HG03565 (cell line): ENCODE measurements around the gene NAT14.
A peak's percentile ranks its signal among the peaks of the same experiment; 100 is the strongest.

ENCODE experiments used
- ATAC-seq: cut with Tn5 transposase; IDR thresholded peaks from one replicate; pipeline ENCODE4 v1.9.1; 2021; ENCODE audit warnings: mild to moderate bottlenecking, moderate library complexity; ENCODE audit not compliant: unreplicated experiment

Gene NAT14

DNA sequence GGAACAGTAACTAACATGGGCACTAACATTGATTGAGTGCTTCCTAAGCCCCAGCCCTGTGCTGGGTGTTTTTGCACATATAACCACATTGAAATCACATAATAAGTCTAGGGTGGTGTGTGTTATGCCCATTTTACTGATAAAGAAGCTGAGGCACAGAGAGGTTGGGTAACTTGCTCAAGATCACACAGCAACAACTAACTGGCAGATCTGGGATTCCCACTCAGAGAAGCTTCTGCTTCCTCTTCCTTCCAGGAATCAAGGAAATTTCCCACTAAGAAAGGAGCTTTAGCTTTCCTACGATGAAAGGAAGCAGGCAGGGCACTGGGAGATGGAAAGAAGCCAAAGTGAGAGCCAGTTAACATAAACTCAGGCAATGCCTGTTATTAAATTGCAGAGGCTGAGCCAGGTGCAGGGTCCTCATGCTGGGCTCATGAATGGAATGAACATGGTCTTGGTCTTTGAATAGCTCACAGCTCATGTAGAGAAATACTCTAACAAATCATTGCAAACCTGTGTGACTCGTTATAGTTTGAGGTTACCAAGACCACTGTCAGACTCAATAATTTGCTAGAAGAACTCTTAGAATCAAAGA is 13.4 kb downstream of the NAT14 start:
- ATAC-seq = no peak

DNA sequence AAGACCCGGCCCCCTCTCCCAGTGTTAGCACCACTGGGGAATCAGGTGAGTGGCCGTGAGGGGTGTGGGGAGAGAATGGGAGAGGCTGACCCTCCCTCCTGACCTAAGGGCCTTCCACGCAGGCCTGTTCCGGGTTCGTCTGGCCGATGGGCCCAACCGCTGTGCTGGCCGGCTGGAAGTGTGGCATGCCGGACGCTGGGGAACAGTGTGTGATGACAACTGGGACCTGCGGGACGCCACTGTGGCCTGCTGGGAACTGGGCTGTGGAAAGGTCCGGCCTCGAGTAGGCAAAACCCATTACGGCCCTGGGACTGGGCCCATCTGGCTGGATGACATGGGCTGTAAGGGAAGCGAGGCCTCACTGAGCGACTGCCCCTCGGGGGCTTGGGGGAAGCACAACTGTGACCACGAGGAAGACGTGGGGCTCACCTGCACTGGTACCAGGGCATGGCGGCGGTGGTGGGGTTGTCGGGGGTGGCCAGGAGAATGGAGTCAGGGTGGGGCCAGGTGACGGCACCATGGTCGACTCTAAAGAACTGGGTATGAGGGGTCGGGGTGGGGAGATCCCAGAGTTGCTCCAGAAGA is 15.5 kb downstream of the NAT14 start:
- ATAC-seq = no peak

- ATAC-seq = no peak
Observed at GRCh38 chr19:55502197-55502952, 17.4 kb downstream of the NAT14 start.

- no peak for ATAC-seq
Observed at GRCh38 chr19:55503157-55503501, 18.1 kb downstream of the NAT14 start.

- peak; percentile 89 for ATAC-seq
Observed at GRCh38 chr19:55503502-55504251, 18.7 kb downstream of the NAT14 start.

DNA sequence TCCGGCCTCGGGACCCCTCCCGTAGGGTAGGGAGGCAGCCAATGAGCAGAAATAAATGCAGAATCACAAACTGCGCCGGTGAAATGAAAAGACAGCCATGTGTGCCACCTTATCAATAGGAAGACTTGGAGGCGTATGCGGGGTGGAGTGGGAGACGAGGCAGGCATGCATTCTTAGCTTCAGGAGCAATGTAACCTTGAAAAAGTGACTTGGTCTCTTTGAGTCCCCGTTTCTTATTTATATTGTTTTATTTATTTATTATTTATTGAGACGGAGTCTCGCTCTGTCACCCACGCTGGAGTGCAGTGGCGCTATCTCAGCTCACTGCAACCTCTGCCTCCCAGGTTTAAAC is 19.2 kb downstream of the NAT14 start:
- ATAC-seq = no peak

DNA sequence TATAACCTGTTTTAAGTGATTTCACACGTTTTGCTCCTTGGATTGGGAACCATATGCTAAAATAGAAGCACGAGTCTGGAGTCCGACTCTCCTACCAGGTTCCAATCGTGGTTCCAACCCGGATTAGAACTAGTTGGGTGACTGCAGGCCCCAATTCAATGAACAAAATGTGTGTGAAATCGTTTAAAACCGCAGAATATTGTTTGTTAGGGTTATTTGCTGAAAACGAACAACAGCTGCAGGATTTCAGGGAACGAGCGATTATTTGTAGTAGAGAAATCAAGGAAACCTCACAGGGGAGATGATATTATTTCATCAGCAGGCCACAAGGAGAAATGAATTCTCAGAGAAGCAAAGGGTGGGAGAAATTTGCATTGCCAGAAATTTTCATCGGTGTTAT is 20.0 kb downstream of the NAT14 start:
- no peak for ATAC-seq

- ATAC-seq = no peak
Observed at GRCh38 chr19:55508120-55508519, 23.1 kb downstream of the NAT14 start.

- peak; percentile 95 for ATAC-seq
Observed at GRCh38 chr19:55516878-55517620, 32.1 kb downstream of the NAT14 start.

GRCh38 chr19:55519451-55520311 is 34.7 kb downstream of the NAT14 start:
- no peak for ATAC-seq

DNA sequence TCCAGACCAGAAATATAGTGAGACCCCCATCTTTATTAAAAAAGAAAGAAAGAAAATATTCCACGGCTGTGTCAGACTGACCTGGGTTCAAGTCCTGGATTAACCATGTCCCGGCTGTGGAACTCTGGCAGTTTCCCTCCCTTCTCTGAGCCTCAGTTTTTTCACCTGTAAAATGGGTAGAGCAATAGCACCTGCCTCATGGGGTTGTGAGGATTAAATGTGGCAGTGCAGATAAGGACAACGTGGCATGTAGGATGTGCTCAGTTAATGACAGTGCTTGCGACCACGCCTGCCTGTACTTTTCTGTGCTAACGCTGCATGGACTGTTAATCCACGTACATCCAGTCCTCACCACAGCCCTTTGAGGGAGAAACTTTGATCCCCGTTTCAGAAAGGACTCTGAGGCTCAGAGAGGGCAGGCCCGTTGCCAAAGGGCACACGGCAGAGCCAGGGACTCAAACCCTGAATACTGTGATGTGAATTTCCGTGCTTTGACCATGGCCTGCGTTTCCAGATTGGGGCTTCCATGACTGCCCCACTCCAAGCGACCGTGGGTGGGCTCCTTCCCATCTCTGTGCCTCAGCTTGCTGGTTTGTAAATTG is 35.8 kb downstream of the NAT14 start:
- no peak for ATAC-seq

DNA sequence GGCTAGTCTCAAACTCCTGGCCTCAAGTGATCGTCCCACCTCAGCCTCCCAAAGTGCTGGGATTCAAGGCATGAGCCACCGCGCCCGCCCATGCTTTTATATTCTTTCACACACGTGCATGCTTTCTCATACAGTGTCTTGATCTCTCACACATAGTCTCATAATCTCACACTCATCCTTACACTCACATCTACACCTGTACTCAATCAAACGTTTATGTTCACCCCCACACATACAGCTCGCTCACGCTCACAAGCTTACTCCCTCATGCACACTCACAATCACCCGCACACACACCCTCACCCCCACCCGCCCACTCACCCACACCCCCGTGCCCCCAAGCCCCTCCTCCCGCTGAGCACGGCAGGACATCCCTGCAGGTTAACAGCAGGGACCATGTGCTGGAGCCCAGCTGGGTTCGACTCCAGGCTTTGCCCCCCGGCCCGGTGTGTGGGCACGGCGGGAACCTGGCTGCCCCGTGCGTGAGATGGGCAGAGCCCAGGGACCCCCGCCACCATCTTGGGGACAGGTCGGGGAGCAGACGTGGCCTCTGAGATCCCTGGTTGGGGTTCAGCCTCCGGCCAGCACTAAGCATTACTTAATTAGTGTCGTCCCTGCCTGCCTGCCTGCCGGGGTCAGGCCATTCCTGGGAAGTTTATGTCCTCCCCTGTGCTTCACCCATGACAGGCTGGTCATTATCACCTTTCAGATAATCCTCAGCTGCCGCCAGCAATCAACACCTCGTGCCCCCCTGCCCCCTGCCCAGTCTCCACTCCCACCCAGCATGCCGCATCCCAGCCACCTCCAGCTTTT is 40.5 kb downstream of the NAT14 start:
- no peak for ATAC-seq

GRCh38 chr19:55526216-55527196 is 41.5 kb downstream of the NAT14 start:
- no peak for ATAC-seq

DNA sequence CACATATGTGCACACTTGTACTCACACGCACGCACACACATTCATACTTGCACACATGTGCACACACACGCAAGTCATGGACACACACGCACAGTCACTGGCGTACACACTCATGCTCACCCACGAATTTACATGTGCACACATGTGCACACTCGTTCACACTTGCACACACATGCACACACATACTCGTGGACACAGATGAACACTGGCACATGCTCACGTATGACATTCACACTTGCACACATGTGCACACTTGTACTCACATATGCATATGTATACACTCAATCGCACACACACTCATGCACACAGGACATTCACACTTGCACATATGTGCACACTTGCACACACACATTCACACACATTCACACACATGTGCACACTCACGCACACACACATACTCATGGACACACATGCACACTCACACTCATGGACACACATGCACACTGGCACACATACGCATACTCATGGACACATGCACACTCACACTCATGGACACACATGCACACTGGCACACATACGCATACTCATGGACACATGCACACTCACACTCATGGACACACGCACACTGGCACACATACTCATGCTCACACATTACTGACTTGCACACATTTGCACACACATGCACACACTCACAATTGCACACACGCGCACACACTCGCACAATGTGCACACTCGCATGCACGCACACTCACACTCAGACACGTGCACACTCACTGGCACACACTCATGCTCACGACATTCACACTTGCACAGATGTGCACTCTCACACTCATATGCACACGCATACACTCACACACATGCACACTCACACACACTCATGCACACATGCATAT is 42.4 kb downstream of the NAT14 start:
- no peak for ATAC-seq

DNA sequence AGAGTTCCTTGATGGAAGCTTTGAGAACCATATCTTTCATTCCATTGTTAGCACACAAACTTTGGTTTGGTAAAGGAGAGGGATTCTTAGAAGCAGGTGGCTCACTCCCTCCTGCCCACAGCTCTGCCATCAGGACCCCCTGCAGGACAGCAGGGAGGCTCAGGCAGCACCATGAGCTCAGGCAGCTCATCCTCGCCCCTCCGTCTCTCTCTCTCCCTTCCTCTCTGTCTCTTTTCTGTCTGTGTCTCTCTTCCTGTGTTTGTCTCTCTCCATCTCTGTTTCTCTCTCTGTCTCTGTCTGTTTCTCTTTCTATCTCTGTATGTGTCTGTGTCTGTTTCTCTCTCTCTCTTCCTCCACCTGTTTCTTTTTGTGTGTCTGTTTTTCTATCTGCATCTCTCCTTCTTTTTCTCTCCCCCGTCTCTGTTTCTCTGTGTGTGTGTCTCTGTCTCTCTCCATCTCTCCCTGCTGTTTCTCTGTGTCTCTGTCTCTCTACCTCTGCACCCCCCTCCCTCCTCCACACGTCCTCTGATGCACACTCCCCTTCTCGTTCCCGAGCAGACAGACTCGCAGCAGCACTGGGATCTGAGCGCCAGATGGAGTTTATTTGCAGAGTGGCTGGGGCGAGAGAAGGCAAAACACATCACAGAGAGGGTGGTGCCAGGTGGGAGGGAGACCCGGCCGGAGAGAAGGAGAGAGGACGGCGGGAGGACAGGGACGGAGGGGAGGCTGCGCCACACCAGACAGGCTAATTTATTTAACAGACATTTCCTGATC is 43.2 kb downstream of the NAT14 start:
- no peak for ATAC-seq

DNA sequence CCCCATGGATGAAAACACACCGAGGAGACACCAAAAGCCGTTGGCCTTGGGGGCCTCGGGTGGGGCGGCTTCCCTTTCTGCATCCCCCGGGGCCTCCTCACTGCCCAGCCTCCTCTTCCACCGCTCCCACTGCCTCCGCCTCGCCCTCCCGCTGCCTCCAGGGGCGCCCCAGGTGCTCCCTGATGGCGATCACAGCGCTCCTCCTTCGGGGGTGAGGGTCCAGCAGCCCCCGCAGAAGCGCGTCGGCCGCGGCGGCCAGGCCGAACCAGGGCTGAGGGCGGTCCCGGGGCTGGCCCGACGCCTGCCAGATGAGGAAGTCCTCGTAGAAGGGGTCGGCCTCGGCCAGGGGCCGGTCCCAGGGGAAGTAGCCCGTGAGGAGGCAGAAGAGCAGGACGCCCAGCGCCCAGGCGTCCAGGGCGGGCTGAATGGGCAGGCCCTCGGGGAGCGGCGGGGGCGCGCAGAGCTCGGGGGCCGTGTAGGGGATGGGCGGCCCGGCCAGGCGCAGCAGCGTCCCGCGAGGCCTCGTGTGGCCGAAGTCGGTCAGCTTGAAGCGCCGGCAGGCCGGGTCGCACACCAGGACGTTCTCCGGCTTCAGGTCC is 44.7 kb downstream of the NAT14 start:
- ATAC-seq = no peak
